ENCODE results near the gene MYMX. TPM values are rescaled to one million over a fixed set of nuclear protein-coding genes. Genes with fewer than 3 reads are reported as not detected.

Gene MYMX
- total RNA-seq: not detected
- not detected for polyA plus RNA-seq
- total RNA-seq: not detected

- no peak within 1 kb of the TSS for H3K27ac ChIP-seq (ENCODE audit: low read depth, low read length)
These were observed at the start of gene MYMX for GRCh38 chr6:44216677-44217331. Gene MYMX (plus strand): TSS chr6:44216926. CDS start chr6:44217472, 546 bp downstream.

GRCh38 chr6:44167567-44167966 is 49.2 kb upstream of the MYMX start:
- H3K4me3 ChIP-seq (ENCODE audit: low read length): no peak overlapping the region
- no peaks in the 10 kb centered on the region for H3K36me3 ChIP-seq (ENCODE audit: control insufficient read depth in 2 of 3, insufficient read depth in 3 of 3, low read length in 3 of 3)
- H3K4me1 ChIP-seq (ENCODE audit: control insufficient read depth in 2 of 2, insufficient read depth in 2 of 2, low read length in 2 of 2): no peaks in the 10 kb centered on the region
- H3K27me3 Mint-ChIP-seq: peaks cover 0 to 27% (median 14%) of the 10 kb centered on the region in 5 donors
- ChIA-PET CTCF (no interaction called here), POLR2A (no interaction called here)
- intact Hi-C loops (cut with micrococcal nuclease): no loop called here
- H3K27me3 ChIP-seq (ENCODE audit: control insufficient read depth in 2 of 2, insufficient read depth in 2 of 2, low read length in 2 of 2): no peaks in the 10 kb centered on the region
- ATAC-seq (no peak), DNase-seq (no peak)
- H3K27ac ChIP-seq (ENCODE audit: low read depth, low read length): no peak overlapping the region
- H3K36me3 Mint-ChIP-seq: no peaks in the 10 kb centered on the region
- H3K4me3 Mint-ChIP-seq: no peak overlapping the region
- H3K4me1 Mint-ChIP-seq: peaks cover 0 to 8% (median 0%) of the 10 kb centered on the region in 7 donors
- H3K9me3 Mint-ChIP-seq: no peaks in the 10 kb centered on the region
- H3K27ac Mint-ChIP-seq: peak overlapping the region in 1 of 9 donors; percentile 3
- no peaks in the 10 kb centered on the region for H3K9me3 ChIP-seq (ENCODE audit: control insufficient read depth in 2 of 3, low read length in 3 of 3)

More at GRCh38 chr6:44216677-44217331, at the start of gene MYMX:
- ATAC-seq (no peak), DNase-seq (no peak)
- Mint-ChIP-seq H3K9me3 (no peaks in the 10 kb centered on the region), H3K27me3 (peaks cover 0 to 23% (median 2%) of the 10 kb centered on the region in 5 donors), H3K27ac (peak within 1 kb of the TSS in 1 of 9 donors; percentile 23), H3K4me3 (no peak within 1 kb of the TSS), H3K36me3 (no peaks in the 10 kb centered on the region), H3K4me1 (peaks cover 0 to 21% (median 15%) of the 10 kb centered on the region in 7 donors)
- Histone ChIP-seq H3K9me3 (ENCODE audit: control insufficient read depth in 2 of 3, low read length in 3 of 3) (no peaks in the 10 kb centered on the region), H3K36me3 (ENCODE audit: control insufficient read depth in 2 of 3, insufficient read depth in 3 of 3, low read length in 3 of 3) (no peaks in the 10 kb centered on the region), H3K4me1 (ENCODE audit: control insufficient read depth in 2 of 2, insufficient read depth in 2 of 2, low read length in 2 of 2) (peaks cover 0 to 3% of the 10 kb centered on the region in 2 donors), H3K4me3 (ENCODE audit: low read length) (no peak within 1 kb of the TSS), H3K27me3 (ENCODE audit: control insufficient read depth in 2 of 2, insufficient read depth in 2 of 2, low read length in 2 of 2) (no peaks in the 10 kb centered on the region)
- intact Hi-C loops (cut with micrococcal nuclease): no loop called here
- POLR2A ChIA-PET: no interaction called here
- CTCF ChIA-PET: interaction anchor here (0.7 kb wide), 1 partner anchor 50 kb away, joined by 3 read pairs; no protein-coding TSS in a partner anchor

- no peak overlapping the region for H3K4me3 ChIP-seq (ENCODE audit: low read length)
- DNase-seq (no peak), ATAC-seq (no peak)
- Mint-ChIP-seq H3K4me3 (no peak overlapping the region), H3K36me3 (no peaks in the 10 kb centered on the region), H3K4me1 (peaks cover 0 to 11% (median 3%) of the 10 kb centered on the region in 7 donors), H3K9me3 (no peaks in the 10 kb centered on the region), H3K27ac (no peak overlapping the region), H3K27me3 (peaks cover 0 to 19% (median 14%) of the 10 kb centered on the region in 5 donors)
- no peaks in the 10 kb centered on the region for H3K4me1 ChIP-seq (ENCODE audit: control insufficient read depth in 2 of 2, insufficient read depth in 2 of 2, low read length in 2 of 2)
- intact Hi-C loops (cut with micrococcal nuclease): no loop called here
- POLR2A ChIA-PET: interaction anchor here (0.6 to 1.1 kb wide), 2 partner anchors 15 to 88 kb away, joined by 3 read pairs; partner anchors contain the start of gene SLC35B2
- H3K27me3 ChIP-seq (ENCODE audit: control insufficient read depth in 2 of 2, insufficient read depth in 2 of 2, low read length in 2 of 2): no peaks in the 10 kb centered on the region
- CTCF ChIA-PET: interaction anchor here (0.7 to 1.8 kb wide), 6 partner anchors 10 to 73 kb away, joined by 3 to 6 read pairs (median 4); no protein-coding TSS in a partner anchor
- no peak overlapping the region for H3K27ac ChIP-seq (ENCODE audit: low read depth, low read length)
- H3K36me3 ChIP-seq (ENCODE audit: control insufficient read depth in 2 of 3, insufficient read depth in 3 of 3, low read length in 3 of 3): no peaks in the 10 kb centered on the region
- no peaks in the 10 kb centered on the region for H3K9me3 ChIP-seq (ENCODE audit: control insufficient read depth in 2 of 3, low read length in 3 of 3)
These were observed 47.6 kb upstream of the MYMX start for GRCh38 chr6:44169154-44169553.

GRCh38 chr6:44169886-44170570 is 46.7 kb upstream of the MYMX start:
- ATAC-seq (no peak), DNase-seq (no peak)
- Mint-ChIP-seq H3K27ac (no peak overlapping the region), H3K9me3 (peaks cover 0 to 3% (median 0%) of the 10 kb centered on the region in 11 donors), H3K4me1 (peaks cover 0 to 11% (median 3%) of the 10 kb centered on the region in 7 donors), H3K4me3 (no peak overlapping the region), H3K27me3 (peaks cover 0 to 16% (median 14%) of the 10 kb centered on the region in 5 donors), H3K36me3 (no peaks in the 10 kb centered on the region)
- H3K9me3 ChIP-seq (ENCODE audit: control insufficient read depth in 2 of 3, low read length in 3 of 3): no peaks in the 10 kb centered on the region
- H3K27me3 ChIP-seq (ENCODE audit: control insufficient read depth in 2 of 2, insufficient read depth in 2 of 2, low read length in 2 of 2): no peaks in the 10 kb centered on the region
- no peak overlapping the region for H3K27ac ChIP-seq (ENCODE audit: low read depth, low read length)
- no peaks in the 10 kb centered on the region for H3K4me1 ChIP-seq (ENCODE audit: control insufficient read depth in 2 of 2, insufficient read depth in 2 of 2, low read length in 2 of 2)
- no peaks in the 10 kb centered on the region for H3K36me3 ChIP-seq (ENCODE audit: control insufficient read depth in 2 of 3, insufficient read depth in 3 of 3, low read length in 3 of 3)
- CTCF ChIA-PET: interaction anchor here (0.7 to 1.8 kb wide), 5 partner anchors 9 to 71 kb away, joined by 3 to 6 read pairs (median 4); no protein-coding TSS in a partner anchor
- intact Hi-C loops (cut with micrococcal nuclease): loop anchor here in 1 of 2 donors (5.0 kb wide), 2 partner anchors 52 to 152 kb away; partner anchors contain the start of gene SLC29A1
- POLR2A ChIA-PET: interaction anchor here (0.6 to 1.1 kb wide), 2 partner anchors 16 to 87 kb away, joined by 3 read pairs; partner anchors contain the start of gene SLC35B2
- H3K4me3 ChIP-seq (ENCODE audit: low read length): no peak overlapping the region

GRCh38 chr6:44171899-44172546 is 44.7 kb upstream of the MYMX start:
- Mint-ChIP-seq H3K27ac (peak overlapping the region in 1 of 9 donors; percentile 69), H3K4me3 (no peak overlapping the region), H3K27me3 (peaks cover 0 to 10% (median 4%) of the 10 kb centered on the region in 5 donors), H3K9me3 (peaks cover 0 to 3% (median 0%) of the 10 kb centered on the region in 11 donors), H3K4me1 (peaks cover 0 to 14% (median 9%) of the 10 kb centered on the region in 7 donors), H3K36me3 (no peaks in the 10 kb centered on the region)
- ChIA-PET POLR2A (interaction anchor here (1.1 kb wide), 1 partner anchor 76 kb away, joined by 4 read pairs; no protein-coding TSS in a partner anchor), CTCF (interaction anchor here (0.7 to 2.9 kb wide), 9 partner anchors 9 to 167 kb away, joined by 3 to 13 read pairs (median 4); partner anchors contain the start of gene SLC35B2)
- H3K27ac ChIP-seq (ENCODE audit: low read depth, low read length): no peak overlapping the region
- ATAC-seq: no peak
- intact Hi-C loops (cut with micrococcal nuclease): loop anchor here (1.0 to 5.0 kb wide), 9 partner anchors 49 to 166 kb away; partner anchors contain the start of genes NFKBIE (in 1 of the 2), SLC29A1 (in 1 of the 2) and SLC35B2 (in 1 of the 2)
- H3K27me3 ChIP-seq (ENCODE audit: control insufficient read depth in 2 of 2, insufficient read depth in 2 of 2, low read length in 2 of 2): no peaks in the 10 kb centered on the region
- no peak overlapping the region for H3K4me3 ChIP-seq (ENCODE audit: low read length)
- no peak for DNase-seq
- H3K36me3 ChIP-seq (ENCODE audit: control insufficient read depth in 2 of 3, insufficient read depth in 3 of 3, low read length in 3 of 3): no peaks in the 10 kb centered on the region
- no peaks in the 10 kb centered on the region for H3K4me1 ChIP-seq (ENCODE audit: control insufficient read depth in 2 of 2, insufficient read depth in 2 of 2, low read length in 2 of 2)
- no peaks in the 10 kb centered on the region for H3K9me3 ChIP-seq (ENCODE audit: control insufficient read depth in 2 of 3, low read length in 3 of 3)

All from naive thymus-derived CD4-positive, alpha-beta T cell (primary cell).